GM21576 (cell line): ENCODE results near the gene HK2.
"Not testable (repeated sequence)": the region's sequence is repeated elsewhere in the genome, so short reads cannot be mapped to it uniquely, and the experiment has no call there.

ENCODE experiments used
- ATAC-seq: cut with Tn5 transposase; IDR thresholded peaks from one replicate; pipeline ENCODE4 v1.9.1; 2021; ENCODE audit warnings: mild to moderate bottlenecking, moderate library complexity; ENCODE audit not compliant: unreplicated experiment

Gene HK2

GRCh38 chr2:74833418-74834233, at the start of gene HK2:
Gene HK2, plus strand, starts transcription at chr2:74834127. Its CDS starts 454 bp downstream, at chr2:74834581.
- peak; percentile 84 for ATAC-seq

- no peak for ATAC-seq
These were observed 44.7 kb upstream of the HK2 start for GRCh38 chr2:74789271-74789670.

- ATAC-seq: no peak
These were observed 41.6 kb upstream of the HK2 start for GRCh38 chr2:74792282-74792681.

- ATAC-seq: not testable (repeated sequence)
These were observed 39.0 kb upstream of the HK2 start for GRCh38 chr2:74794878-74795277.

- ATAC-seq: no peak
These were observed 27.5 kb upstream of the HK2 start for GRCh38 chr2:74806355-74806839.

GRCh38 chr2:74806920-74807319, 27.0 kb upstream of the HK2 start:
- ATAC-seq: no peak

GRCh38 chr2:74812787-74813590, 20.9 kb upstream of the HK2 start:
- no peak for ATAC-seq

GRCh38 chr2:74814102-74814501, 19.8 kb upstream of the HK2 start:
- ATAC-seq: no peak

- ATAC-seq: no peak
These were observed 18.0 kb upstream of the HK2 start for GRCh38 chr2:74815941-74816340.

- ATAC-seq: no peak
These were observed 17.2 kb upstream of the HK2 start for GRCh38 chr2:74816540-74817303.

GRCh38 chr2:74817304-74817675, 16.6 kb upstream of the HK2 start:
- ATAC-seq: no peak

GRCh38 chr2:74819702-74820101, 14.2 kb upstream of the HK2 start:
- no peak for ATAC-seq

- ATAC-seq: no peak
These were observed 12.5 kb upstream of the HK2 start for GRCh38 chr2:74821177-74822126.

GRCh38 chr2:74822771-74823566, 11.0 kb upstream of the HK2 start:
- no peak for ATAC-seq

GRCh38 chr2:74824679-74825078, 9.2 kb upstream of the HK2 start:
- ATAC-seq: no peak

GRCh38 chr2:74828543-74828942, 5.4 kb upstream of the HK2 start:
- no peak for ATAC-seq

GRCh38 chr2:74831693-74832530, 2.0 kb upstream of the HK2 start:
- ATAC-seq: no peak

GRCh38 chr2:74834234-74834791, 386 bp downstream of the HK2 start:
- peak; percentile 2 for ATAC-seq
